Transverse colon (tissue), 4 donors: ENCODE results near the gene RASGRP1.

ENCODE experiments used
- CTCF ChIP-seq, 5 experiments: fragments of 200-600 bp in 3 of 5; fragments of 450-650 bp in 2 of 5; sonication (generic) in 3 of 5; IDR thresholded peaks; 1 replicate in 2 of 5; 2 replicates in 3 of 5; pipeline ENCODE4 v1.5.1; 2016 to 2017; ENCODE audit warnings: antibody characterized with exemption in 5 of 5, inconsistent platforms in 3 of 5, mild to moderate bottlenecking in 2 of 5, moderate library complexity in 1 of 5
- EP300 ChIP-seq: sonication (generic); formaldehyde crosslinking; IDR thresholded peaks from one replicate; pipeline ENCODE4 v1.6.1; 2017; ENCODE audit warnings: antibody characterized with exemption, low read depth
- POLR2A ChIP-seq: fragments of 450-650 bp; IDR thresholded peaks from one replicate; pipeline ENCODE4 v1.6.1; 2016; ENCODE audit warnings: antibody characterized with exemption, mild to moderate bottlenecking, moderate library complexity
- POLR2AphosphoS5 ChIP-seq, 3 donors: sonication (generic); formaldehyde crosslinking; IDR thresholded peaks; one replicate each; pipeline ENCODE4 v1.6.1; 2016; ENCODE audit warnings: antibody characterized with exemption in 3 of 3

DNA sequence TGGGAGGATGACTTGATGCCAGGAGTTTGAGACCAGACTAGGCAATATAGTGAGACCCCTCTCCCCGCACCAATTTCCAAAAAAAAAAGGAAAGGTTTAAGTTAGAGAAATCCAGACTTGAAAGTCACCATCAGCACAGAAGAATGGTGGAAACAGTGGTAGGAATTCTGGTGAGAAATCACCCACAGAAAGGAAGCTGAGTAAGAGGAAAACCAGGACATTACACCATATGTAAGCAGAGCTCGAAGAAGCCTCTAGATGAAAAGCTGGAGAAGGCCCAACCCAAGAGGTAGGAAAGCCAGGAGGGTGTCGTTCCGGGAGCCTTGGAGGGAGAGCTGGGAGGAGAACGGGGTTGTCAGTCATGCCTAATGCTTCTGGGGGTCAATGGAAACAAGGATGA is 40.5 kb downstream of the RASGRP1 start:
- no peak for TF ChIP-seq POLR2AphosphoS5 (IDR thresholded peaks at IDR 0.05)
- no peak for TF ChIP-seq CTCF (IDR thresholded peaks at IDR 0.05)
- TF ChIP-seq POLR2A = no peak
- TF ChIP-seq EP300 = no peak
